Astrocyte of the spinal cord (primary cell): ENCODE measurements around the gene TMEM134.

Experiments used
- DNase-seq: peaks from one replicate; pipeline ENCODE4 v3.0.0; 2011; ENCODE audit warnings: low read depth, low spot score
- H3K4me3 ChIP-seq: 2 replicates; pipeline ENCODE4 v1.5.1; 2011; ENCODE audit warnings: low read depth, mild to moderate bottlenecking, low read length, moderate library complexity
- CTCF ChIP-seq: IDR thresholded peaks from 2 replicates; pipeline ENCODE4 v1.5.1; 2012; ENCODE audit warnings: low read depth, mild to moderate bottlenecking, low read length, inconsistent platforms
- in situ Hi-C: cut with HindIII; loops from 2 replicates; pipeline ENCODE4 v1.10.0; 2017; ENCODE audit warnings: low sequenced_read_pairs

Gene TMEM134

GRCh38 chr11:67449116-67449844 is 19.8 kb downstream of the TMEM134 start:
- DNase-seq: no peak
- no peak for TF ChIP-seq CTCF
- no peak overlapping the region for H3K4me3 ChIP-seq
- in situ Hi-C loops: no loop called here

GRCh38 chr11:67448220-67448609 is 20.8 kb downstream of the TMEM134 start:
- in situ Hi-C loops: no loop called here
- DNase-seq: no peak
- TF ChIP-seq CTCF: no peak
- no peak overlapping the region for H3K4me3 ChIP-seq

- TF ChIP-seq CTCF: no peak
- DNase-seq: no peak
- in situ Hi-C loops: no loop called here
- no peak overlapping the region for H3K4me3 ChIP-seq
These were observed 23.5 kb downstream of the TMEM134 start for GRCh38 chr11:67445515-67445914.

- DNase-seq: no peak
- TF ChIP-seq CTCF: no peak
- H3K4me3 ChIP-seq: peak overlapping the region; percentile 81
- in situ Hi-C loops: no loop called here
These were observed 26.3 kb downstream of the TMEM134 start for GRCh38 chr11:67442504-67443404.

GRCh38 chr11:67441731-67442351 is 27.2 kb downstream of the TMEM134 start:
- no peak overlapping the region for H3K4me3 ChIP-seq
- in situ Hi-C loops: no loop called here
- no peak for TF ChIP-seq CTCF
- no peak for DNase-seq

GRCh38 chr11:67441098-67441563 is 27.9 kb downstream of the TMEM134 start:
- TF ChIP-seq CTCF: no peak
- in situ Hi-C loops: no loop called here
- H3K4me3 ChIP-seq: no peak overlapping the region
- DNase-seq: no peak
